ENCODE measurements around the gene SLC6A19. TPM values are rescaled to one million over a fixed set of nuclear protein-coding genes. Genes with fewer than 3 reads are reported as not detected.

SLC6A19 gene
- total and polyA plus RNA-seq, 2 of the 13 experiments (the other 11 are each of a cell fraction or from before 2014, with no cell fraction given) = 0.02 TPM; not detected in 1

GRCh38 chr5:1174122-1174936 is 27.1 kb upstream of the SLC6A19 start (continued):
- TF ChIP-seq TFDP1 (CRISPR knock-in tag; IDR thresholded peaks at IDR 0.05; ENCODE audit: borderline replicate concordance) (peak; percentile 30; the same call in 1 of the 2 replicates), TFE3 (CRISPR knock-in tag; IDR thresholded peaks at IDR 0.05) (peak; percentile 56; the same call in 1 of the 2 replicates), YY1 (IDR thresholded peaks at IDR 0.05; ENCODE audit: insufficient read depth, insufficient replicate concordance, low read depth, low read length) (peak; percentile 46), ERF (CRISPR knock-in tag; IDR thresholded peaks at IDR 0.05) (peak; percentile 74), ZNF224 (CRISPR knock-in tag; IDR thresholded peaks at IDR 0.05) (no peak), SOX5 (CRISPR knock-in tag; IDR thresholded peaks at IDR 0.05; ENCODE audit: borderline replicate concordance) (peak; percentile 29; the same call in 1 of the 2 replicates), ZHX2 (IDR thresholded peaks at IDR 0.05; ENCODE audit: low read depth) (no peak), ZHX2 (CRISPR knock-in tag; IDR thresholded peaks at IDR 0.05; ENCODE audit: borderline replicate concordance) (no peak), PHF21A (CRISPR knock-in tag; IDR thresholded peaks at IDR 0.05) (peak; percentile 64), TBX2 (CRISPR knock-in tag; IDR thresholded peaks at IDR 0.05; ENCODE audit: borderline replicate concordance) (peak; percentile 46; the same call in 1 of the 2 replicates), FOXP1 (IDR thresholded peaks at IDR 0.05) (no peak), FOXP1 (CRISPR knock-in tag; IDR thresholded peaks at IDR 0.05) (peak; percentile 57; the same call in 1 of the 2 replicates), ZBTB25 (CRISPR knock-in tag; IDR thresholded peaks at IDR 0.05) (peak; percentile 61; the same call in 1 of the 2 replicates), ZNF501 (CRISPR knock-in tag; IDR thresholded peaks at IDR 0.05) (0 out of 2 replicates have a peak, but pooled peaks have one; percentile 18), HDAC1 (CRISPR knock-in tag; IDR thresholded peaks at IDR 0.05) (peak; percentile 47; the same call in 1 of the 2 replicates)
- TF ChIP-seq, protein P1, sequence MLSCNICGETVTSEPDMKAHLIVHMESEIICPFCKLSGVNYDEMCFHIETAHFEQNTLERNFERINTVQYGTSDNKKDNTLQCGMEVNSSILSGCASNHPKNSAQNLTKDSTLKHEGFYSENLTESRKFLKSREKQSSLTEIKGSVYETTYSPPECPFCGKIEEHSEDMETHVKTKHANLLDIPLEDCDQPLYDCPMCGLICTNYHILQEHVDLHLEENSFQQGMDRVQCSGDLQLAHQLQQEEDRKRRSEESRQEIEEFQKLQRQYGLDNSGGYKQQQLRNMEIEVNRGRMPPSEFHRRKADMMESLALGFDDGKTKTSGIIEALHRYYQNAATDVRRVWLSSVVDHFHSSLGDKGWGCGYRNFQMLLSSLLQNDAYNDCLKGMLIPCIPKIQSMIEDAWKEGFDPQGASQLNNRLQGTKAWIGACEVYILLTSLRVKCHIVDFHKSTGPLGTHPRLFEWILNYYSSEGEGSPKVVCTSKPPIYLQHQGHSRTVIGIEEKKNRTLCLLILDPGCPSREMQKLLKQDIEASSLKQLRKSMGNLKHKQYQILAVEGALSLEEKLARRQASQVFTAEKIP (CRISPR knock-in tag; IDR thresholded peaks at IDR 0.05; ENCODE audit: borderline replicate concordance) = no peak
- TF ChIP-seq, protein P2, sequence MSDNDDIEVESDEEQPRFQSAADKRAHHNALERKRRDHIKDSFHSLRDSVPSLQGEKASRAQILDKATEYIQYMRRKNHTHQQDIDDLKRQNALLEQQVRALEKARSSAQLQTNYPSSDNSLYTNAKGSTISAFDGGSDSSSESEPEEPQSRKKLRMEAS (IDR thresholded peaks at IDR 0.05) = peak; percentile 55; the same call in 1 of the 2 replicates

Measured in HepG2 (cell line).